GM12878 (cell line): ENCODE data around the gene SCAF8. TPM values are rescaled to one million over a fixed set of nuclear protein-coding genes. Genes with fewer than 3 reads are reported as not detected.

Experiments used
- BCLAF1 ChIP-seq: fragments of 450-650 bp; IDR thresholded peaks from 2 replicates; pipeline ENCODE4 v1.6.1; 2017; ENCODE audit warnings: antibody characterized with exemption, mild to moderate bottlenecking, moderate library complexity
- CBX5 ChIP-seq: sonication (generic); IDR thresholded peaks from 2 replicates; pipeline ENCODE4 v1.6.1; 2016; ENCODE audit warnings: low read depth, moderate library complexity, mild to moderate bottlenecking, inconsistent platforms
- EGR1 ChIP-seq, 2 experiments: IDR thresholded peaks; 1 replicate in 1 of 2; 2 replicates in 1 of 2; pipeline ENCODE4 v1.6.1; 2011 to 2012; ENCODE audit warnings: low read depth in 2 of 2, low read length in 2 of 2, borderline replicate concordance in 1 of 2, mild to moderate bottlenecking in 1 of 2, moderate library complexity in 1 of 2
- HDAC2 ChIP-seq: fragments of 200-600 bp; sonication (generic); IDR thresholded peaks from 2 replicates; pipeline ENCODE4 v1.6.1; 2017
- MEF2A ChIP-seq: IDR thresholded peaks from 2 replicates; pipeline ENCODE4 v1.6.1; 2011; ENCODE audit warnings: low read depth, mild to moderate bottlenecking, low read length, moderate library complexity; ENCODE audit not compliant: insufficient read depth
- NR2F1 ChIP-seq: fragments of 450-650 bp; conservative IDR thresholded peaks from 2 replicates; pipeline ENCODE4 v1.6.1; 2017; ENCODE audit warnings: mild to moderate bottlenecking
- PBX3 ChIP-seq: IDR thresholded peaks from 2 replicates; pipeline ENCODE4 v1.6.1; 2011; ENCODE audit warnings: mild to moderate bottlenecking, low read depth, low read length, moderate library complexity; ENCODE audit not compliant: insufficient replicate concordance
- POU2F2 ChIP-seq: IDR thresholded peaks from 3 replicates; pipeline ENCODE4 v1.6.1; 2011; ENCODE audit warnings: low read depth, mild to moderate bottlenecking, low read length, borderline replicate concordance
- YBX1 ChIP-seq: fragments of 450-650 bp; IDR thresholded peaks from 2 replicates; pipeline ENCODE4 v1.6.1; 2016; ENCODE audit warnings: antibody characterized with exemption
- ZBED1 ChIP-seq: IDR thresholded peaks from 2 replicates; pipeline ENCODE4 v1.6.1; 2016; ENCODE audit warnings: borderline replicate concordance
- ZBTB33 ChIP-seq: fragments of 450-650 bp; IDR thresholded peaks from 2 replicates; pipeline ENCODE4 v1.6.1; 2017; ENCODE audit warnings: mild to moderate bottlenecking
- ZNF384 ChIP-seq: IDR thresholded peaks from 2 replicates; pipeline ENCODE4 v1.6.1; 2012; ENCODE audit warnings: low read depth, mild to moderate bottlenecking, low read length, improper control_type of control experiment, borderline replicate concordance
- ZNF592 ChIP-seq: fragments of 450-650 bp; IDR thresholded peaks from 2 replicates; pipeline ENCODE4 v1.6.1; 2017; ENCODE audit warnings: mild to moderate bottlenecking, moderate library complexity
- ZNF687 ChIP-seq: fragments of 450-650 bp; IDR thresholded peaks from 2 replicates; pipeline ENCODE4 v1.6.1; 2017; ENCODE audit warnings: mild to moderate bottlenecking, moderate library complexity
- ZZZ3 ChIP-seq: IDR thresholded peaks from 2 replicates; pipeline ENCODE4 v1.6.1; 2011; ENCODE audit warnings: low read depth; ENCODE audit not compliant: control insufficient read depth, insufficient read length
- polyA plus RNA-seq, 11 experiments: library from polyadenylated mRNA; depleted of rRNA in 4 of 11; unstranded in 6 of 11; stranded (reverse) in 5 of 11; fragments of >200 nt; fragmentation: Nextera tagmentation in 4 of 11; fragmentation: Illumina TruSeq in 1 of 11; extraction: Ambion mirVana in 4 of 11; extraction: Trizol in 1 of 11; gene quantifications; 1 replicate in 1 of 11; 2 replicates in 10 of 11; pipeline versions ENCODE4 v1.2.1 to v1.2.3, GENCODE V29; 2011 to 2016; ENCODE audit warnings: inconsistent platforms in 2 of 11, missing spikeins in 2 of 11, low read depth in 1 of 11
- total RNA-seq, 4 experiments: library from RNA; depleted of rRNA in 3 of 4; stranded (reverse); fragments of >200 nt in 3 of 4; fragmentation: Illumina TruSeq in 1 of 4; extraction: Trizol in 1 of 4; gene quantifications; 2 replicates each; pipeline versions ENCODE4 v1.2.1 to v1.2.3, GENCODE V29; 2013 to 2021

SCAF8 gene
- total and polyA plus RNA-seq, 10 of the 15 experiments (the other 5 are each of a cell fraction or from before 2014, with no cell fraction given), result 8.1 to 28.8 (median 15.9) TPM

- TF ChIP-seq ZNF592, result no peak
- TF ChIP-seq BCLAF1, result no peak
- TF ChIP-seq HDAC2, result no peak
- TF ChIP-seq YBX1, result no peak
- 0 out of 2 replicates have a peak, but pooled peaks have one; percentile 28 for TF ChIP-seq CBX5
- TF ChIP-seq MEF2A, result peak; percentile 89
- peak; percentile 78 for TF ChIP-seq NR2F1
- peak; percentile 93 for TF ChIP-seq POU2F2
- TF ChIP-seq ZBTB33, result no peak
- TF ChIP-seq PBX3, result no peak
- TF ChIP-seq ZNF687, result no peak
- TF ChIP-seq EGR1 (IDR thresholded peaks at IDR 0.05; ENCODE audit: borderline replicate concordance in 1 of 2, low read depth in 2 of 2, low read length in 2 of 2), result no peak
- no peak for TF ChIP-seq ZZZ3
- no peak for TF ChIP-seq ZBED1
- TF ChIP-seq ZNF384, result no peak
Observed at GRCh38 chr6:154773610-154774089, 40.4 kb downstream of the SCAF8 start (continued).
